Colonic mucosa (tissue), 4 donors: ENCODE results near the gene FAM149A. TPM values are rescaled to one million over a fixed set of nuclear protein-coding genes. Genes with fewer than 3 reads are reported as not detected.

Experiments
- DNase-seq: peaks from one replicate; pipeline ENCODE4 v3.0.0-alpha.2; 2020
- H3K27ac ChIP-seq: fragments of 200-600 bp; one replicate; pipeline ENCODE4 v1.8.0; 2021
- H3K27me3 ChIP-seq: fragments of 200-600 bp; one replicate; pipeline ENCODE4 v1.8.0; 2021
- H3K36me3 ChIP-seq: fragments of 200-600 bp; one replicate; pipeline ENCODE4 v1.8.0; 2021
- H3K4me1 ChIP-seq: fragments of 200-600 bp; one replicate; pipeline ENCODE4 v1.8.0; 2021; ENCODE audit warnings: mild to moderate bottlenecking
- H3K4me3 ChIP-seq: fragments of 200-600 bp; one replicate; pipeline ENCODE4 v1.8.0; 2021
- H3K9ac ChIP-seq, 2 donors: one replicate each; pipeline ENCODE4 v1.7.0; 2013; ENCODE audit warnings: control low read depth in 2 of 2, low read depth in 2 of 2, low read length in 2 of 2
- H3K9me3 ChIP-seq: fragments of 200-600 bp; one replicate; pipeline ENCODE4 v1.8.0; 2021
- CTCF ChIP-seq: fragments of 200-600 bp; IDR thresholded peaks from one replicate; pipeline ENCODE4 v1.8.0; 2022; ENCODE audit warnings: antibody characterized with exemption, mild to moderate bottlenecking
- intact Hi-C: fragments of 100-400 bp; cut with DNase I; formaldehyde crosslinking; loops from one replicate; pipeline ENCODE4 v1.14.1; 2022
- total RNA-seq, 2 donors: library from RNA; stranded (reverse); fragmentation: NEBNext Ultra II Directional in 1 of 2; extraction: Animal tissue kit (Norgen Biotek cat#: 25700) in 1 of 2; gene quantifications; one replicate each; pipeline ENCODE4 v1.2.1, GENCODE V29; 2021
- donor health status: healthy.
- donor health status: DM: no; HTN: no; CAD: no.
- donor health status: DM: no; HTN: no; CAD: no.

FAM149A gene
- total RNA-seq, 2 donors from 2014 or later = 13.8 to 16.6 TPM

- H3K27me3 ChIP-seq = no peaks in the 10 kb centered on the region
- H3K4me3 ChIP-seq = no peak overlapping the region
- H3K4me1 ChIP-seq = no peaks in the 10 kb centered on the region
- no peak for DNase-seq
- TF ChIP-seq CTCF = no peak
- intact Hi-C loops = no loop called here
- H3K9ac ChIP-seq = no peak overlapping the region
- no peak overlapping the region for H3K27ac ChIP-seq
- H3K36me3 ChIP-seq = no peaks in the 10 kb centered on the region
- H3K9me3 ChIP-seq = no peaks in the 10 kb centered on the region
Observed at GRCh38 chr4:186079694-186080093, 24.8 kb upstream of the FAM149A start.

- Histone ChIP-seq H3K27me3 (no peaks in the 10 kb centered on the region), H3K27ac (no peak overlapping the region), H3K4me3 (no peak overlapping the region), H3K4me1 (no peaks in the 10 kb centered on the region), H3K9ac (no peak overlapping the region), H3K9me3 (no peaks in the 10 kb centered on the region), H3K36me3 (no peaks in the 10 kb centered on the region)
- intact Hi-C loops = no loop called here
- no peak for TF ChIP-seq CTCF
- no peak for DNase-seq
Observed at GRCh38 chr4:186081202-186081807, 23.2 kb upstream of the FAM149A start.

- Histone ChIP-seq H3K9ac (no peak overlapping the region), H3K4me3 (no peak overlapping the region), H3K36me3 (no peaks in the 10 kb centered on the region), H3K27me3 (no peaks in the 10 kb centered on the region), H3K4me1 (no peaks in the 10 kb centered on the region), H3K9me3 (no peaks in the 10 kb centered on the region), H3K27ac (no peak overlapping the region)
- DNase-seq = no peak
- TF ChIP-seq CTCF = no peak
- intact Hi-C loops = no loop called here
Observed at GRCh38 chr4:186082221-186082620, 22.3 kb upstream of the FAM149A start.

GRCh38 chr4:186088523-186088922, 16.0 kb upstream of the FAM149A start:
- Histone ChIP-seq H3K27me3 (no peaks in the 10 kb centered on the region), H3K4me3 (no peak overlapping the region), H3K4me1 (no peaks in the 10 kb centered on the region), H3K9me3 (no peaks in the 10 kb centered on the region), H3K27ac (no peak overlapping the region), H3K9ac (no peak overlapping the region), H3K36me3 (no peaks in the 10 kb centered on the region)
- no peak for TF ChIP-seq CTCF
- intact Hi-C loops = no loop called here
- DNase-seq = no peak

- Histone ChIP-seq H3K4me1 (no peaks in the 10 kb centered on the region), H3K27me3 (no peaks in the 10 kb centered on the region), H3K27ac (no peak overlapping the region), H3K4me3 (no peak overlapping the region), H3K36me3 (no peaks in the 10 kb centered on the region), H3K9me3 (no peaks in the 10 kb centered on the region), H3K9ac (no peak overlapping the region)
- TF ChIP-seq CTCF = no peak
- DNase-seq = no peak
- intact Hi-C loops = no loop called here
Observed at GRCh38 chr4:186092296-186092695, 12.2 kb upstream of the FAM149A start.
